ENCODE data around the gene GNRH2.

DNA sequence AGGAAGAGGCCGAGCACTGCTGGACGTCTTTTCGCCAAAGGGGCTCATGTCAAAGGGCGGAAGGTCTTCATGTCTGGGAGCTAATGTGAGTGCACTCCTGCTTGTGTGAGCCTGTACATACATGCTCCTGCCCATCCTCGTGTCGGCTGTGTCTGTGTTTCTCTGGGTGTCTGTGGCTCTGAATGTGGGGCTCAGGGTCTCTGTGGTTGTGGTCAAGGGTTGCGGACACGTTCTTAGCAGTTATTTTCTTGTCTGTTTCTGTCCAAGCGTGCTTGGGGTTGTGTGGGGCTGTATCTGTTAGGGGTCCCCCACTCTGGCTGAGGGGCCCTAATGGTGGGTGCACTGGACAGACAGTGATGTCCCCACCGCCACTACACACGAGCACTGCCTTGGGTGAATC, 38.2 kb downstream of the GNRH2 start:
- TF ChIP-seq, protein P1, sequence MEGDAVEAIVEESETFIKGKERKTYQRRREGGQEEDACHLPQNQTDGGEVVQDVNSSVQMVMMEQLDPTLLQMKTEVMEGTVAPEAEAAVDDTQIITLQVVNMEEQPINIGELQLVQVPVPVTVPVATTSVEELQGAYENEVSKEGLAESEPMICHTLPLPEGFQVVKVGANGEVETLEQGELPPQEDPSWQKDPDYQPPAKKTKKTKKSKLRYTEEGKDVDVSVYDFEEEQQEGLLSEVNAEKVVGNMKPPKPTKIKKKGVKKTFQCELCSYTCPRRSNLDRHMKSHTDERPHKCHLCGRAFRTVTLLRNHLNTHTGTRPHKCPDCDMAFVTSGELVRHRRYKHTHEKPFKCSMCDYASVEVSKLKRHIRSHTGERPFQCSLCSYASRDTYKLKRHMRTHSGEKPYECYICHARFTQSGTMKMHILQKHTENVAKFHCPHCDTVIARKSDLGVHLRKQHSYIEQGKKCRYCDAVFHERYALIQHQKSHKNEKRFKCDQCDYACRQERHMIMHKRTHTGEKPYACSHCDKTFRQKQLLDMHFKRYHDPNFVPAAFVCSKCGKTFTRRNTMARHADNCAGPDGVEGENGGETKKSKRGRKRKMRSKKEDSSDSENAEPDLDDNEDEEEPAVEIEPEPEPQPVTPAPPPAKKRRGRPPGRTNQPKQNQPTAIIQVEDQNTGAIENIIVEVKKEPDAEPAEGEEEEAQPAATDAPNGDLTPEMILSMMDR (IDR thresholded peaks at IDR 0.05; ENCODE audit: low read depth, low read length), result no peak
- TF ChIP-seq EZH2phosphoT487 (IDR thresholded peaks at IDR 0.05; ENCODE audit: low read depth), result no peak
